ENCODE data around the gene PTPN11. TPM values are rescaled to one million over a fixed set of nuclear protein-coding genes. Genes with fewer than 3 reads are reported as not detected.
"Not testable (repeated sequence)": the region's sequence is repeated elsewhere in the genome, so short reads cannot be mapped to it uniquely, and the experiment has no call there.

Gene PTPN11
- total RNA-seq, 1 donor from 2014 or later: 93.4 TPM

DNA sequence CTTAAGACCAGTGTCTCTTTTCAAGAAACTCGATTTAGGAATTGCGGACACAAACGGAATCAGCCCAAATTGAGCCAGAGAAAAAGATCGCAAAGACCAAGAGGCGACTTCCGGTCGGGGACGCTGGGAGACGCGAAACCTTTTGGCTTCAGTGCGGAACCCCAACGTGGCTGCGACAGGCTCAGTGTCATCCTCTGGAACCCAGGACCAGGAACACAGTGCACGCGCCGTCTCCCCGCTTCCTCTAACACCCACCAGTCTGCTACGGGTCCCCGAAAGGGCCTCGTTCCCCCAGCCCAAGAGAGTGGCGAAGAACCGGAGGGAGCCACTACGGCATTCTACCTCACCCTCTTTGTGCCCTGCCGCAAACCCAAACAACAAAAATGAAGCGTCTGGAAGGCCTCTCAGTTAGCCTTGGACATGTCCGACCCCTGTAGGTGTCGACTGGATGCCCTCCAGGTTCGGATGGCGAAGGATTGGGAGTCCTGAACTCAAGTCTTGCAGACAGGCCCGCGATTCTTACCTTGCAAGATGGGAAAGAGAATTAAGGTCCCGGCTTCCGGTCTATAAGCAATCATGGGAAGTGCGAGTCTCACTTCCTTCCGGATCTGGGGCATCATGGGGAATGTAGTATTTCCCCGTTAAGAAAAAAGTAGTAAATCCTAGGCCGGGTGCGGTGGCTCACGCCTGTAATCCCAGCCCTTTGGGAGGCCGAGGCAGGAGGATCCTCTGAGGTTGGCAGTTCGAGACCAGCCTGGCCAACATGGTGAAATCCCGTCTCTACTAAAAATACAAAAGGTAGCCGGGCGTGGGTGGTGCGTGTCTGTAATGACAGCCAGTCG is 9.5 kb upstream of the PTPN11 start, which contains the start of gene RPL6:
RPL6 (minus strand) TSS at position 542 of the 842 bp plus-strand sequence. CDS start 949 bp downstream, outside the sequence.
- DNase-seq: peak; percentile 96

DNA sequence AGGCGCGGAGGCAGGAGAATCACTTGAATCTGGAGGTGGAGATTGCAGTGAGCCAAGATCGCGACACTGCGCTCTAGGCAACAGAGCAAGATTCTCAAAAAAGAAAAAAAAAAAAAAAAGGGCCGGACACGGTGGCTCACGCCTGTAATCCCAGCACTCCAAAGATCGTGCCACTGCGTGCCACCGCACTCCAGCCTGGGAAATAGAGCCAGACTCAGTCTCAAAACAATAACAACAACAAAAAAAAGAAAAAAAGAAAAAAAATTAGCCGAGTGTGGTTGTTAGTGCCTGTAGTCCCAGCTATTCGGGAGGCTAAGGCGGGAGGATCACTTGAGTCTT is 8.9 kb upstream of the PTPN11 start:
- DNase-seq: no peak

DNA sequence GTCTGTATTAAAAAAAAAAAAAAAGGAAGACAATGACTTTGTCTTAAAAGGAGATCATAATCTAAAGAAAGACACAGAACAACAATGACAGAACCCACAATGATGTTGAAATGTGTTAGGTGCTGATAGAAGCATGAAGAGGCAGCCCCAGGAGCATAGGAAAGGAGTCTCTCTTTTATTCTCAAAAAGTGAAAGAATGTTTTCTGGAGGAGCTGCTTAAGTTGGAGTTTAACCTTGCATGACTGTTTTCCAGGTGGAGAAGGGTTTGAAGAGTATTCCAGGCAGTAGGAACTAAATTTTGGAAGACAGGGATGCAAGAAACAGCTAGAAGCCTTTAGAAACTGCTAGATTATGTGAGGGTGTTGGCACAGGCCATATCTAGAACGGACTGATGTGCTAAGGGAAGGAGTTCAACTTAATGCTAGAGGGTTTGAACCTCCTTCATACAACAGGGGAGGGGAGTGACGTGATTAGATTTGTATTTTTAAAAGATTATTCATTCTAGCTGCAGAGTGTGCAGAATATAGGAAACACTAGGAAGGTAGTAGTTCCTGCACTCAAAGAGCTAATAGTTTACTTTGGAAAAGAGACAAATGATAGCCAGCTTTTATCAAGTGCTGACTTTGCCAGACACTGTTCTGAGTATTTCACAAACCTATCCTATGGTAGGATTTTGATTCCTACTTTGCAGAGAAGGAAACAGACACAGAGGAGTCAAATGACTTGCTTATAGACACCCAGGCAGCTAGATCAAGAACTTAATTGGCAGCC is 4.7 kb upstream of the PTPN11 start:
- DNase-seq: no peak

DNA sequence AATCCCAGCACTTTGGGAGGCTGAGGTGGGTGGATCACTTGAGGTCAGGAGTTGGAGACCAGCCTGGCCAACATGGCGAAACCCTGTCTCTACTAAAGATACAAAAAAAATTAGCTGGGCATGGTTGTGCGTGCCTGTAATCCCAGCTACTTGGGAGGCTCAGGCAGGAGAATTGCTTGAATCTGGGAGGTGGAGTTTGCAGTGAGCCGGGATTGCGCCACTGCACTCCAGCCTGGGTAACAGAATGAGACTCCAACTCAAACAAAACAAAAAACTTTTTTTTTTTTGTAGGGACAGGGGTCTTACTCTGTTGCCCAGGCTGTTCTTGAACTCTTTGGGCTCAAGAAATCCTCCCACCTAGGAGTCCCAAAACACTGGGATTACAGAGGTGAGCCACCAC is 3.3 kb upstream of the PTPN11 start:
- DNase-seq: not testable (repeated sequence)

DNA sequence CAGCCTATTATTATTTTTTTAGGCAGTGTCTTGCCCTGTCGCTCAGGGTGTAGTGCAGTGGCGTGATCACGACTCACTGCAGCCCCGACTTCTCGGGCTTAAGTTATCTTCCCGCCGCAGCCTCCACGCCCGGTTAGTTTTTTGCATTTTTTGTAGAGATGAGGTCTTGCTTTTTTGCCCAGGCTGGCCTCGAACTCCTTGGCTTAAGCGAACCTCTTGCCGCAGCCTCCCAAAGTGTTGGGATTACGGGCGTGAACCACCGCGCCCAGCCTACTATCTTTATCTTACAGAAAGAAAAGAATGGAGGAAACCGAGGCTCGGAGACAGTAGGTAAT is 507 bp upstream of the PTPN11 start:
- DNase-seq: no peak

DNA sequence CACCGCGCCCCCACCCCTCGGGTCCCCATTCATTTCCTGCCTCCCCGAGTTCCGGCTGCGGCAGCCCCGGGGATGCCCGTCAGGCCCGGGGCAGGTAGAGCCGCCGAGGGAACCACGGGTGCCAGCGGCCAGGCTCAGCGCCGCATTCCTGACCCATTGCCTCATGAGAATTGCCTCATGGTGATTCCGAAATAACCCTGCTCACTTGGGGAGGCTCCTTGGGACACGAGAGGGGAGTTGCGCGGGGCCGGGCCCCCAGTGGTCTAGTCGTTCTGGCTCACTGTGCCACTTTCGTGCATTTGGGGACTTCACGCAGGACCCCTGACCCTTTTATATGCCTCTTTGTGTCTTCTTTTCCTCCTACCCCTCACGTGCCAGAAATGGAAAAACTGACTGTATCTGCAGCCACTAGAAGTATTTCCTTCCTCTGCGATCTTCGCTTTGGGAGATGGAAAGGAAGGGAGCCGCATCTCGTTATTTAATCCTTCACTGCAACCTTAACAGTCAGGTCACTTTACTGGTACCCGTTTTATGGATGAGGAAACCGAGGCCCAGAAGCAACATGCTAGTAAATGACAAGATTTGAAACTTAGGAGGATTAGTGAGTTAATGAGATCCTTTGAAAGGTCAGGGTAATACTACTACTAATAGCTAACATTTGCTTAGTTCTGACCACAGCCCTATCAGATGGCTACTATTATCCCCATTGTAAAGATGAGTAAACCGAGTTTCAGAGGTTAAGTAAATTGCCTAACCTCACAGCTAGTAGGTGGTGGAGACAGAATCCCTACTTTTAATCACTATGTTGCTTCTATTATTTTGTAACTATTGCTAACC is 768 bp downstream of the PTPN11 start:
- peak; percentile 70 for DNase-seq

DNA sequence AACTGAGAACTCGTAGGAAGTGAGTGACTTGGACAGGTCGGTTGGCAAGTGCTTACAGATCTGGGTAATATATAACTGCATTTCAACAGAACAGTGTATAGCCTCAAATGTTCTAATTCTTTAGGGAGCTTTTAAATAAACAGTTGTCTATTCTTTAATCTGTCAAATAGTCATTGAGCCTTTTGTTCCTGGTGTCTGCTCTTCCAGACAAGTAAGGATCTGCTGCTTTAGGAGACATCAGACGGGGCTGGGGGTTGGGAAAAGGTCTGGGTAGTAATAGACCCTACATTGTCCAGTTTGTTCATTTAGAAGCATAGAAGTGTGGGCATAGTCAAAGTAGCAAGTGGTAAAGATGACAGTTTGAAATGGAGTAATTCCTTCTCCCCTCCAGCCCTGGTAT is 2.0 kb downstream of the PTPN11 start:
- DNase-seq: peak; percentile 4

DNA sequence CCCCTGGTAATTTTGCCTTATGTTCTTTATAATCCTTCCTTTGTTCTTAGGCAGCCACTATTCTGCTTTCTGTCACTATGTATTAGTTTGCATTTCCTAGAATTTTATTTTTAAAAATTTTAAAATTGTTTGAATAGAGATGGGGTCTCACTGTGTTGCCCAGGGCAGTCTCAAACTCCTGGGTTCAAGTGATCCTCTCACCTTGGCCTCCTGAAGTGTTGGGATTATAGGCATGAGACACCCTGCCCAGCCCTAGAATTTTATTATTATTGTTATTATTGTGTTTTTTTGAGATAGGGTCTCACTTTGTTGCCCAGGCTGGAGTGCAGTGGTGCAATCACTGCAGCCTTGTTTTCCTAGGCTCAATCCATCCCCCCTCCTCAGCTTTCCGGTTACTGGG is 2.6 kb downstream of the PTPN11 start:
- DNase-seq: no peak

DNA sequence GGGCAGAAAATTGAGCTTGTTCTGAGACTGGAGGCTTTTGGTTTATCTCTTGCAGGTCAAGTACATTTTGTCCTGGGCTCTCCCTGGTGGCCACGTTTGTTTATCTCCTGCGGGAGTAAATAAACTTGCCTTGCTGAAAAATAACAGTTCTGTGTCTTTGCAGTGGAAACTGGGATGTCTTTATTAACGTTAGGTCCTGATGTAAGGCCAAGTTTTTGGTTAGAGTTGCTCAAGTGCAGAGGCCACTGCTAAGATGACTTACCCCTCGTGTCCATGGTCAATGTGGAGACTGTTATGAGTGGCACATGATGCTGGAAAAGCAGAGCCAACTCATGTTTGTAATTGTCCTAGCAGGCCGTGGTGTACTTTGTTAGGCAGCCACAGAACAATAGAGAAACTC is 3.8 kb downstream of the PTPN11 start:
- no peak for DNase-seq

DNA sequence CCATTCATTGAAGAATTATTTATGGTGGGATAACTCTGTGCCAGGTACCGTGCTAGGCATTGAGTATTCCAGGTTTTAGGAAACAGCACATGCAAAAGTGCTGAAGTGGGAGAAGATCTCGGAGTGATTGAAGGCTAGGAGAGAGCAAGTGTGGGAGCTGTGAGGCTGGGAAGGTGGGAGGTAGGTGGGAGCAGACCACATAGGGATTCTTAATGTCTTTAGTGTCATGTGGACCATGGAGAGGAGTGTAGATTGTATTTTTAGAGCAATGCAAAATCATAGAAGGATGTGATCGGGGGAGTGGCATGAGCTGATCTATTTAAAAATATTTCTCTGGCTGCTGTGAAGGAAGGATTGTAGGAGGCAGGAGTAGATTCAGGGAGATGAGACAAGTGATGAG is 5.4 kb downstream of the PTPN11 start:
- no peak for DNase-seq

DNA sequence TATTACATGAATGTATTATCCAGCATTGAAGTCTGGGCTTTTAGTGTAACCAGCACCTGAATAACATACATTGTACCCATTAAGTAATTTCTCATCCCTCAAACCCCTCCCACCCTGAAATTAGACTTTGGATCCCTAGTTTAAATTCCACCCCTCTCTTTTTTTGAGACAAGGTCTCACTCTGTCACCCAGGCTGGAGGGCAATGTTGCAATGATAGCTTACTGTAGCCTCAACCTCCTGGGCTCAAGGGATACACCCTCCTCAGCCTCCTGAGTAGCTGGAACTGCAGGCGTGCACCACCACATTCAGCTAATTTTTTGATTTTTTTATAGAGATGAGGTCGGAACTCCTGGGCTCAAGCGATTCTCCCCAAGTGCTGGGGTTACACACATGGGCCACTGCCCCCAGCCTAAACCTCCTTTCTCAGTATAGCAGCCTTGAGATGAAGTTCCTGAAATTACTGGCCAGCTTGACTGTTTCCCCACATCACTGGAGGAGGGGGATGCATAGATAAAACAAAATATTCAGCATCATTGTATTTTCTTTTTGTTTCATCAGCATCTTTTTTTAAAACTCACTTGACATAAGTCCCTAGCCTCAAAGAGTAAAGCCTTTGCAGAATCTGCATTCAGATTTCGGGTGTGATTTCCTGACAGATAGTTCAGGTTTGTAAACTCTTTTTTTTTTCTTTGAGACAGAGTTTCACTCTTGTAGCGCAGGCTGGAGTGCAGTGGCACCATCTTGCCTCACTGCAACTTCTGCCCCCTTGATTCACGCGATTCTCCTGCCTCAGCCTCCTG is 7.0 kb downstream of the PTPN11 start:
- no peak for DNase-seq

DNA sequence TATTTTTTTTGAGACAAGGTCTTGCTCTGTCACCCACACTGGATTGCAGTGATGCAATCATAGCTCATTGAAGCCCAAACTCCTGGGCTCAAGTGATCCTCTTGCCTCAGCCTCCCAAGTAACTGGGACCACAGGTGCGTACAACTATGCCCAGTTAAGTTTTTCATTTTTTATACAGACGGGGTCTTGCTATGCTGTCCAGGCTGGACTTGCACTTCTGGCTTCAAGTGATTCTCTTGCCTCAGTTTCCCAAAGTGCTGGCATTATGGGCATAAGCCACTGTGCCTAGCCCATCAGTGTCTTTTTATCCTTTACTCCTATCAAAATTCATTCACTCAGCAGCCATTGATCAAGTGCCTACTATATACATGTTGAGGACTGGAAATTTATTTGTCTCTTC is 9.0 kb downstream of the PTPN11 start:
- no peak for DNase-seq

DNA sequence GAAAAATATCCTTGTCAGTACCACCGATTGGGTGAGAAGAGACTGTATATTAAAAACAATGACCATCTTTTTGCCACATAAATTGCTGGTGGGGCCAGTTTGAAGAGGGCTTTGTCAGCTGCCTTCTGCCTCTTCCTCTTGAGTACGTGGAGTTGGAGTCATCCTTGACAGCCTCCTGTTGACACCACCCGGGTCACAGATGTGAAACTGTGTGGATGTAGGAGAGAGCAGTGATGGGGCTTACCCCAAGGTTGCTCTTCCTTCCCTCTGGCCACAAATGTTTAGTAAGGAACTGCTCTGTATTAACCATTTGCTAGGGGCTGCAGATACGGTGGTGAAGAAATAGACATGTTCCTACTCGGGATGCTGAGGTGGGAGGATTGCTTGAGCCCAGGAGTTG is 12.2 kb downstream of the PTPN11 start:
- no peak for DNase-seq

DNA sequence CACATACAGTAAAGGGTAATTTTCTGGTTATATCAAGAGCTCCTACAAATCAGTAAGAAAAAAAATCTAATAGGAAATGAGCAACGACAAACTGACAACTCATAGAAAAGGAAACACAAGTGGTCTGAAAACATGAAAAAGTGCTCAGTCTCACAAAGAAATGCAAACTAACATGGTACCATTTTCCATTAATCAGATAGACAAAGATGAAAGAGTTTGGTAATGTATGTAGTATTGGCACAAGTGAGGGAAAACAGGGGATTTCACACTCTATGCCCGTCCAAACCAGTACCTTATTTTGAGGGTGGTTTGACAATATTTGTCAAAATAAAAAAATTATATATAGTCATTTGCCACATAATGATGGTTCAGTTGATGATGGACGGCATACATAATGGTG is 13.2 kb downstream of the PTPN11 start:
- no peak for DNase-seq

DNA sequence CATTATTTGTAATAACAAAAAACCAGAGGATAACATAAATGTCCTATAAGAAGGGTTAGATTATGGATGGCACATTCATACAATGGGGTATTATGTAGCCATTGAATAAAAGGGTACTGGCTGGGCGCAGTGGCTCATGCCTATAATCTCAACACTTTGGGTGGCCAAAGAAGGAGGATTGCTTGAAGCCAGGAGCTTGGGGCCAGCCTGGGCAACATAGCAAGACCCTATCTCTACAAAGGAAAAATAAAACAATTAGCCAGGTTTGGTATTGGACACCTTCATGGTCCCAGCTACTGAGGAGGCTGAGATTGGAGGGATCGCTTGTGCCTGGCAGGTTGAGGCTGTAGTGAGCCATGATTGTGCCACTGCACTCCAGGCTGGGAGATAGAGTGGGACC is 14.8 kb downstream of the PTPN11 start:
- no peak for DNase-seq

DNA sequence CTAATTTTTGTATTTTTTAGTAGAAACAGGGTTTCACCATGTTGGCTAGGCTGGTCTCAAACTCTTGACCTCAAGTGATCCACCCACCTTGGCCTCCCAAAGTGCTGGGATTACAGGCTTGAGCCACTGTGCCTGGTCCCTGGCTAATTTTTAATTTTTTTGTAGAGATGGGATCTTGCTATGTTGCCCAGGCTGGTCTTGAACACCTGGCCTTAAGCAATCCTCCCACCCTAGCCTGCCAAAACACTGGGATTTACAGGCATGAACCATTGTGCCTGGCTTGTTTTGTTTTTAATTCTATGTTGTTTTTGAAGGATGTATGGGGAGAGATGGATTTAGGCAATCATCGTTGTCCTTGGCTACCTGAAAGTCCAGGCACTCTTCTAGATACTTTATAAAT is 19.9 kb downstream of the PTPN11 start:
- not testable (repeated sequence) for DNase-seq

DNA sequence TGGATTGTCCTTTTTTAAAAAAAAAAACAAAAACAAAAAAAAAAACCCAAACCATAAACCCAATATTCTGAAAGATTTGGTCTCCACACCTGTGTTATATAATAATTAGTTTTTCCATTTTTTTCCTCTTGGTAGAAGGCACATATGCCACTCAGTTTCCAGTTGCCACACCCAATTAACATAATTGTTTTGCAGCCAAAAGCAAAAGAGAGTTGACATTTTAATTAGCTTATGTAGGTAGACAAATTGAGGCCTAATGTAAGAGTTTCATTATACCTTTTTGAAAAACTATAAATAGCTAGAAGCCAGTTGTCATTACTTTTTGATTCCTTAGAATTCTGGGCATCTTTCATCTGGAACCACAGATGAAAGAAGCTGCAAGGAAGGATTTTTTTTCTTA is 21.0 kb downstream of the PTPN11 start:
- no peak for DNase-seq

DNA sequence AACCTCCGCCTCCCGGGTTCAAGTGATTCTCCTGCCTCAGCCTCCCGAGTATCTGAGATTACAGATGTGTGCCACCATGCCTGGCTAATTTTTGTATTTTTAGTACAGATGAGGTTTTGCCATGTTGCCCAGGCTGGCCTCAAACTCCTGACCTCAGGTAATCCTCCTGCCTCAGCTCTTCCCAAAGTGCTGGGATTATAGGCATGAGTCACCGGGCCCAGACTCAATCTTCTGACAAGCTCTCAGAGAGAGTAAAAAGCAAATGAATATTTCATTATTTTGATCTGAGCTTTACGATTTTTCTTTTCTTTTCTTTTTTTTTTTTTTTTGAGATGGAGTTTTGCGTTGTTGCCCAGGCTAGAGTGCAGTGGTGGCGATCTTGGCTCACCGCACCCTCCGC is 21.9 kb downstream of the PTPN11 start:
- not testable (repeated sequence) for DNase-seq

DNA sequence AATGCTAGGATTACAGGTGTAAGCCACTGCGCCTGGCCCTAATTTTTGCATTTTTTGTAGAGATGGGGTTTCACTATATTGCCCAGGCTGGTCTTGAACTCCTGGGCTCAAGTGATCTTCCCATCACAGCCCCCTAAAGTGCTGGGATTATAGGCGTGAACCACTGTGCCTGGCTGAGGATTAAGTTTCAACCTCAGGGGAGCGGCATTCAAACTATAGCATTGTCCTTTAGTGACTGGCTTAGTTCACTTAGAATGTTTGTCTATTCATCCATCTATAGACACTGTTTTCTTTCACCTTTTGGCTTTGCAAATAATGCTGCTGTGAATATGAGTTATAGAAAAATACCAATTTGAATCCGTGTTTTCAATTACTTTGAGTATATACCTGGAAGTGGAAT is 25.2 kb downstream of the PTPN11 start:
- no peak for DNase-seq

DNA sequence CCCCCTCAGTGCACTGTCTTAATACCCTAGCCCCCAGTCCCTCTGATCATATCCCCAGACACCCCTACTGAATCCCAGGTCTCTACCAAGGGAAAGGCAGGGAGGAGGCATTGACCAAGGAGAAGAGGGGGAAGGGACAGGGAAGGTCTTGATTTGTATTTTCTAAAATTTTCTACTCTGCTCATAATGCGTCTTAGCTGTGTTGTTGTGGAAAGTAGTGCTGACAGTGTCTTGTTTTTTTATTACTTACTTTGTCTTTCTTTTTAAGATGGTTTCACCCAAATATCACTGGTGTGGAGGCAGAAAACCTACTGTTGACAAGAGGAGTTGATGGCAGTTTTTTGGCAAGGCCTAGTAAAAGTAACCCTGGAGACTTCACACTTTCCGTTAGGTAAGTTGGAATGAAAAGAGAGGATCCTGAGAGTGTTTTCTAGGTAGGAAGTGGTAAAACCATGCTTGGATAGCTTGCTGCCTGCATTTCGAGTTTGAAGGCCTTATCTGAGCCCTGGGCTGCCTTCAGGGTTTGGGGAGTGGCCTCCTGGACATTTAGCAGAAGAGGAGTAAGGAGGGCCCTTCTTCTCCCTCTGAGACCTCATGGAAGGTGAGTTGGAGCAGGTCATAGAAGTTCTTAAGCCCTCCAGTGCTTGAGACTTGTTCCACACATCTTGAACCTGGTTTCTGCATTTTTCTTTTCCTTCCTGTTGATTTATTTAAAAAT is 27.4 kb downstream of the PTPN11 start:
- no peak for DNase-seq

DNA sequence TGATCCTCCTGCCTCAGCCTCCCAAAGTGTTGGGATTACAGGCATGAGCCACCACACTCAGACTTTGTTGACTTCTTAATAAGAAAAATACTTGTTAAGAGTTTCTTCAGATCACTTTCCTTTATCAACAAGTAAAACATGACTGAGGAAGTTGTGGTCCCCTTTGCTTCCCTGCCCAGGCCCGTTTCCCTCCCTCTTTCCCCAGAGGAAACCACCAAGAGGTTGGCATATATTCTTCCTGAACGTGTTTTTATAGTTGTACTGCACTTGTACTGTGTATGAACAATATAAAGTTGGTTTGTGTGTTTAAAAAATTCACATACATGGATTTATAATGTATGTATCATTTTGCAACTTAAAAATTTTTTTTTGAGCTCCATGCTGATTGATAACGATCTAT is 28.4 kb downstream of the PTPN11 start:
- no peak for DNase-seq
